ENCODE data around the gene HTATSF1.

HTATSF1 gene

GRCh38 chrX:136496764-136497555 lies 432 bp upstream of the HTATSF1 start:
- DNase-seq: peak; percentile 85

DNA sequence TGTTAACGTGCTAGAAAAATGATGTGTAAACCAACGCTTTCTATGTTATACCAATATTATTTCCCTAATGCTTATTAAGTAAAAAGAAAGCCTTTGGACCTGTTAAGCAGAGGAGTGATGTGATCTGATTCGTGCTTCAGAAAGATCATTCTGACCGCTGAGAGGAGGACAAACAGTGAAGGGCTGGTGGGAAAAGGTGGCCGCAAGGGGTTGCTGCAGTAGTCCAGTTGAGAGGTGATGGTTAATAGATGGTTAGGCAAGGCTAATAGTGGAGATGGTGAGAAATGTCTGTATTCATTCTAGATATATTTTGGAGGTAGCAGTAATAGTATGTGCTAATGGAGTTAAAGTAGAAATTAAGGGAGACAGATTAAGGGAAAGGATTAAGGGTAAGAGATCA lies 21.7 kb downstream of the HTATSF1 start:
- DNase-seq: no peak

- no peak for DNase-seq
These were observed 26.4 kb downstream of the HTATSF1 start for GRCh38 chrX:136523770-136524169.

DNA sequence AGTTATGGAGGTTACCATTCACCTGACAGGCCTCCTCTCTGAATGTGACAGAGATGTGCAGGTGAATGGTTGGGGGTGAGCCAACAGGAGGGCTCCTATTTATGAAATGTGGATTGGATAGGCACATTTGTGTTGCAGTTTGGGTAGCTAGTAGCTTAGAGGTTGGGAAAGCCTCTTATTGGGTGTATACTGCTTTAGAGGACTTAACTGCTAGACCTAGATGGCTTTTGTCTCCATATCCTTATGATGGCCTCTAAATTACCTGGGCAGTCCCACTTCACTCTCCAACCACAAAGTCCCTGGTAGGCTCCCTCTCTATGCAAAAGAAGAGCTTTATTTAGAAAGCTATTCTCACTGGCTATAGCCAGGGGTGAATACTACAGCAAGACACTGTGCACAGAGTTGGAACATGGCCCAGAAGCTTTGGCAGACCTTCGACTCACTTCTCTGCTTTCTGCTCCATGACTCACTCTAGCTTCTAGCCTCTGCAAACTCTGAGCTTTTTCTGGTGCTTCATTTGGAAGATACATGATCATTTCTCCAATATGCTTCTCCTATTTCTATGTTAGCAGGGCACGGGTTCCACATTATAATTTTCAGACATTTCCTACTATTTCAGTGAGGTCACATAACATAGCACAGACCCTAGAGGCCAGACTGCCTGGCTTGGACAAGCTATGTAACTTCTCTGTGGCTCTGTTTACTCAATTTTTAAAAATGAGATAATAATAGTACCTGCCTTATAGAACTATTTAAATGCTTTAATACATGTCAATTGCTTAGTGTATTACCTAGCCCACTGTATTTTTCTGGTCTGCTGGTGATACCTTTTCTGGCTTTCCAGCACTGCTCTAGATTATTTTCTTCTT lies 28.6 kb downstream of the HTATSF1 start:
- DNase-seq: no peak

DNA sequence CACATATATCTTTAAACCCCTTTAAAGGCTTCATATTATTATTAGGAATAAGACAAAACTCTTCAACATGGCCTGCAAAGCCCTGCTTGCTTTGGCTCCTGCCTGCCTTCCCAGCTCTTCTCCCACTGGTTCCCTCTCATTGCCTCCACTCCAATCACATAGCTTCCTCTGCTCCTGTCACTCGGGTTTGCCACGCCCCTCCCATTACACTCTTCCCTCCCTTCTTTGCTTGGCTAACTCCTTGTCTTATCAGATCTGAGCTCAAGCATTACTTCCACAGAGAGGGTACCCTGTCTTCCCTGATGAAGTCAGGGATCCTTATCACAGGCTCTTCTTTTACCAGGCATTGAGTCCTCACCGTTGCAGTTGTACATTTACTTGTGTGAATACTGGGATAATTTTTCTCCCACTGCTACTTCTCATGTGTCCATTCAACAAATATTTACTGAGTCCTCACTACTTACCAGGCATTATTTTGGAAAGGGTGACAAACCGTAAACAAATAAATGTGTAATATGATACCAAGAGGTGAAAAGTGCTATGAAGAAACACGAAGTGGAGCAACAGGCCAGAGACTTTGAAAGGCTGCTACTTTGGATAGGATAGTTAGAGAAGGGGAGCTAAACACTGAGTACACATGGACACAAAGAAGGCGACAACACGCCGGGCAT lies 31.4 kb downstream of the HTATSF1 start:
- no peak for DNase-seq

DNA sequence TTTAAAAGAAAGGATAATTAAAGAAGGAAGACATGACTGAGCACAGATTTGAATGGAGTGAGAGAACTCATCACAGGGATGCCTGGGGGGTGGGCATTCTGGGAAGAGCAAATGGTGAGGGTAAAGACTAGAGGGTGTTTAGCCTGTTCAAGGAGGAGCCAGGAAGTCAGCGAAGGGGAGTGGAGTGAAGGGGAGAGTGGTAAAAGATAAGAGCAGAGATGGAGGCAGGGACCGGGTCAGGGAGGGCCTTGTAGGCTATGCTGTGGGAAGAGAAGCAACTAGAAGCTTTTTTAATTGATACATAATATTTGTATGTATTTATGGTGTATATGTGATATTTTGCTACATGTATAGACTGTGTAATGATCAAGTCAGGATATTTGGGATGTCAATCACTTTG lies 32.4 kb downstream of the HTATSF1 start:
- DNase-seq: no peak

DNA sequence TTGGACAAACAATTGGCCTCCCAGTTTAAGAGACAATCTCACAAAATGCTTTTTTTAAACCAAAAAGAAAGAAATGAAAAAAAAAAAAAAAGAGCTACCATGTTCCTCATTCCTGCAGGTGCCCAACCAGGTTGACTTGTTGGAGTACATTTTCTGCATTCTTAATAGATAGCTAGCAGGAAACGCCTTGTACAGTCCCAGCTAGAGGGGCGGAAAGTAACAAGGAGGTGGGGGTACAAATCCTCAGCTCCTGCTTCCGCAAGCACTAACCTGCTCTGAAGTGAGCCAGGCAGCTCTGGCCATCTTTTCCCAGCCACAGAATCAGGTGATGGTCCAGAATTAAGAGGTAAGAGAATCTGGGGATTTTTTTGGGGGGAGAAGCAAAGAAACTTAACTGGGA lies 34.6 kb downstream of the HTATSF1 start, which contains the start of gene VGLL1:
VGLL1 (plus strand) TSS at position 265 of the 400 bp plus-strand sequence. CDS start 3,806 bp downstream, outside the sequence.
- no peak for DNase-seq

GRCh38 chrX:136534131-136534530 lies 36.7 kb downstream of the HTATSF1 start:
- DNase-seq: no peak

GRCh38 chrX:136538811-136539210 lies 41.4 kb downstream of the HTATSF1 start:
- no peak for DNase-seq

- DNase-seq: no peak
These were observed 42.8 kb downstream of the HTATSF1 start for GRCh38 chrX:136540226-136540625.

DNA sequence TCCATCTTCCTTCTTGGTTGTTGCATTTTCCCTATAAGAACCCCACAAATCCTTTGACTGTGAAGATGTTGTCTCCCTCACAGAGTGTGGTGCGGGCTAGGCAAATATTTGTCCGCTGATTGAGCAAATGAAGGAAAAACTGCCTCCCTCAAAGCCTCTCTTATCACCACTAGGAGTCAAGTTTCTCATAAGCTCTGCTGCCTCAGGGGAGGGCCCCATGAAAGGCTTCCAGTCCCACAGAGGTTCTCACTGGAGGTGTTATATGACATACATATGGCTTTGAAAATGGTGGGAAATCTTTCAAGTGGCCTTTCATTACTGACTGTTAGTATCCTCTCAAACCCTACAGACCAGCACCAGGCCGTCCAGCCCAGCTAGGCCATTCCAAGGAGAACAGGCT lies 43.9 kb downstream of the HTATSF1 start:
- no peak for DNase-seq

DNA sequence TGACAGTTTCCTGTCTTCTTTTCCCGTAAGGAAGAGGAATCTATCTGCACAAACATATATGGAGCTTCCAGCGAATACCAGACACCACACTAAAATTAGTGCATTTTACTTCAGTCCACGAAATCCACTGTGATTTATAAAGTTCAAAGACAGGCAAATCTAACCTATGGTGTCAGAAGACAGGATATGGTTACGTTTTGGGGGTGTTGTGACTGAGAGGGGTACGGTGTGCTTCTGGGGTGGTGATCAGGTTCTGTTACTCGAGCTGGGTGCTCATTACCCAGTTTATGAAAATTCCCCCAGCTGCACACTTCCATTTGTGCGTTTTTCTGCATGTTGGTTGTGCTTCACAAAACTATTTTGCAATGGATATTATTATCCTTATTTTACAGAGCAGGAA lies 44.9 kb downstream of the HTATSF1 start:
- DNase-seq: no peak

DNA sequence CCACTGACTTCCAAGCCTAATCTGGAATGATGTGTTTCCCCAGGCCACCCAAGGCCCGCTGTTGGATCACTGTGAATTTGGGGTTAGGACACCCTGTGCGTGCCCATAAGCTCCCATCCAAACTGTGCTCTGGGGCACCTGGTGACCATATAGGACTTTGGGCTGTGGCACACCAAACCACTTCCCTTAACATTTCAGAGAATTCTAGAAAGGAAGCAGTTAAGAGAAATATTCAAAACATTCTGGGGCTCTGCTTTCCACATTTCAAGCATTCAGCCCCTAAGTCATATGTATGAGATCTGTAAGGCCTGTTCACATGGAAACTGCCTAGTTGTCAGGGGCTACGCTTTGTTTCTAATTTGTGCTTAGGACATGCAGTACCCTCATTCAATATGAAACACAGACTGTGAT lies 49.0 kb downstream of the HTATSF1 start:
- DNase-seq: no peak

DNA sequence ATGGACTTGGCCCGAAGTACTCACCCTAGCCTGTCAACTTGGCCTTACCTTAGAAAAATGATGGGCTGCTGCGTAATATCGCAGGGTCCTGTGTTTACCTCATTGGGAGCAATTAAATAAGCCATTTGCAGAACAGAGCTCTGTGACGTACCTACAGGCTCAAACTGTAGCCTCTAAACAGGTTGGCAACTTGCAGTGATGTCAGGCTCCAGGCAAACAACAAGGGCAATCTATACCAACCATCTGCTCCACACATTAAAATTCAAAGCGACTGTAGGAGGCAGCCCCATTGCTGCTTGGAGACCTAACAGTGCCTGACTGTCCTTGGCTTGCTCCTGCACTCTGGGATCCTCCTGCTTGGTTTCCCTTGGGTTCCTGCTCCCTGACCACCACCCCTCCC lies 51.8 kb downstream of the HTATSF1 start:
- no peak for DNase-seq

- DNase-seq: no peak
These were observed 54.0 kb downstream of the HTATSF1 start for GRCh38 chrX:136551410-136551809.

GRCh38 chrX:136555694-136556093 lies 58.3 kb downstream of the HTATSF1 start:
- DNase-seq: no peak

All from retina (tissue), 1 donor.